K562 (cell line): ENCODE results near the gene BLTP3A. TPM values are rescaled to one million over a fixed set of nuclear protein-coding genes. Genes with fewer than 3 reads are reported as not detected.

Source experiments
- CHD4 ChIP-seq: fragments of 200-600 bp; sonication (generic); IDR thresholded peaks from 3 replicates; pipeline ENCODE4 v1.6.1; 2012; ENCODE audit warnings: low read depth, mild to moderate bottlenecking, mixed read lengths, low read length, inconsistent platforms; ENCODE audit not compliant: insufficient read depth, insufficient replicate concordance, poor library complexity, severe bottlenecking
- E2F6 ChIP-seq, 2 experiments: IDR thresholded peaks; 2 replicates each; pipeline ENCODE4 v1.6.1; 2011; ENCODE audit warnings: borderline replicate concordance in 1 of 2, control low read depth in 1 of 2, low read depth in 1 of 2, low read length in 1 of 2, mild to moderate bottlenecking in 1 of 2, mixed read lengths in 1 of 2, moderate library complexity in 1 of 2; ENCODE audit not compliant: insufficient read depth in 1 of 2, insufficient read length in 1 of 2, poor library complexity in 1 of 2, severe bottlenecking in 1 of 2; ENCODE audit errors: extremely low read depth in 1 of 2
- MAFG ChIP-seq: fragments of 450-650 bp; conservative IDR thresholded peaks from 2 replicates; pipeline ENCODE4 v1.6.1; 2016; ENCODE audit warnings: missing genetic modification characterization, missing compliant biosample characterization
- NR2F6 ChIP-seq: fragments of 450-650 bp; formaldehyde crosslinking; IDR thresholded peaks from 2 replicates; pipeline ENCODE4 v1.4.0; 2020; ENCODE audit warnings: mild to moderate bottlenecking
- PYGO2 ChIP-seq: fragments of 450-650 bp; IDR thresholded peaks from 2 replicates; pipeline ENCODE4 v1.6.1; 2016; ENCODE audit warnings: mild to moderate bottlenecking, missing genetic modification characterization, moderate library complexity, missing compliant biosample characterization
- RAD21 ChIP-seq, 2 experiments: fragments of 250-450 bp in 1 of 2; fragments of 450-650 bp in 1 of 2; sonication (Bioruptor Pico) in 1 of 2; formaldehyde crosslinking in 1 of 2; IDR thresholded peaks in 1 of 2; conservative IDR thresholded peaks in 1 of 2; 2 replicates each; pipeline versions ENCODE4 v1.4.0 to v1.8.0; 2020 to 2022; ENCODE audit warnings: mild to moderate bottlenecking in 2 of 2, moderate library complexity in 1 of 2
- RBM14 ChIP-seq: fragments of 200-400 bp; formaldehyde crosslinking; IDR thresholded peaks from 2 replicates; pipeline ENCODE4 v1.6.1; 2018; ENCODE audit warnings: low read depth, mild to moderate bottlenecking, low read length, moderate library complexity, borderline replicate concordance; ENCODE audit not compliant: insufficient read depth
- RBM39 ChIP-seq: fragments of 200-400 bp; formaldehyde crosslinking; optimal IDR thresholded peaks from 2 replicates; pipeline ENCODE3; 2018; ENCODE audit warnings: low read depth, low read length
- RHOXF2B ChIP-seq: fragments of 250-450 bp; sonication (Bioruptor Pico); conservative IDR thresholded peaks from 2 replicates; pipeline ENCODE4 v1.5.1; 2021
- RUNX1 ChIP-seq: sonication (generic); IDR thresholded peaks from 2 replicates; pipeline ENCODE4 v1.6.1; 2016; ENCODE audit warnings: antibody characterized with exemption, low read depth
- SFPQ ChIP-seq: fragments of 200-400 bp; formaldehyde crosslinking; IDR thresholded peaks from 2 replicates; pipeline ENCODE4 v1.6.1; 2017; ENCODE audit warnings: mild to moderate bottlenecking, low read depth, low read length, moderate library complexity
- SIRT6 ChIP-seq: IDR thresholded peaks from one replicate; pipeline ENCODE4 v1.6.1; 2012; ENCODE audit warnings: low read depth, mild to moderate bottlenecking, control low read depth, inconsistent platforms, low read length, moderate library complexity
- TARDBP ChIP-seq: fragments of 450-650 bp; IDR thresholded peaks from 2 replicates; pipeline ENCODE4 v1.6.1; 2016
- TRIM28 ChIP-seq: fragments of 450-650 bp; IDR thresholded peaks from 2 replicates; pipeline ENCODE4 v1.6.1; 2017
- XRCC3 ChIP-seq: fragments of 450-650 bp; IDR thresholded peaks from 2 replicates; pipeline ENCODE4 v1.6.1; 2017; ENCODE audit warnings: mild to moderate bottlenecking, moderate library complexity
- ZBTB2 ChIP-seq: fragments of 450-650 bp; IDR thresholded peaks from 2 replicates; pipeline ENCODE4 v1.6.1; 2016; ENCODE audit warnings: antibody characterized with exemption
- ZNF12 ChIP-seq: sonication (generic); formaldehyde crosslinking; IDR thresholded peaks from 2 replicates; pipeline ENCODE4 v1.4.0; 2020; ENCODE audit warnings: mild to moderate bottlenecking, missing genetic modification reagents
- ZNF143 ChIP-seq: sonication (generic); formaldehyde crosslinking; IDR thresholded peaks from 2 replicates; pipeline ENCODE4 v1.9.0; 2022; ENCODE audit warnings: mild to moderate bottlenecking, missing genetic modification reagents
- ZNF239 ChIP-seq: fragments of 250-450 bp; sonication (Bioruptor Pico); IDR thresholded peaks from 2 replicates; pipeline ENCODE4 v1.4.0; 2020; ENCODE audit warnings: mild to moderate bottlenecking
- ZNF274 ChIP-seq: IDR thresholded peaks from 2 replicates; pipeline ENCODE4 v1.6.1; 2011; ENCODE audit warnings: low read depth, mild to moderate bottlenecking, low read length, moderate library complexity, borderline replicate concordance
- ZNF431 ChIP-seq: sonication (generic); formaldehyde crosslinking; IDR thresholded peaks from 2 replicates; pipeline ENCODE4 v1.8.0; 2022; ENCODE audit warnings: mild to moderate bottlenecking, missing genetic modification reagents
- ZNF778 ChIP-seq: fragments of 450-650 bp; formaldehyde crosslinking; IDR thresholded peaks from 2 replicates; pipeline ENCODE4 v1.4.0; 2020; ENCODE audit warnings: mild to moderate bottlenecking, moderate library complexity
- ZNF780A ChIP-seq: fragments of 250-450 bp; sonication (Bioruptor Pico); IDR thresholded peaks from 2 replicates; pipeline ENCODE4 v1.5.0; 2021; ENCODE audit warnings: mild to moderate bottlenecking
- polyA plus RNA-seq, 8 experiments: library from polyadenylated mRNA; depleted of rRNA in 4 of 8; stranded (reverse) in 5 of 8; unstranded in 3 of 8; fragments of >200 nt; fragmentation: Nextera tagmentation in 2 of 8; fragmentation: Illumina TruSeq in 1 of 8; extraction: Ambion mirVana in 2 of 8; extraction: Trizol in 1 of 8; gene quantifications; 2 replicates each; pipeline versions ENCODE4 v1.2.1 to v1.2.3, GENCODE V29; 2011 to 2014; ENCODE audit warnings: inconsistent platforms in 1 of 8, missing spikeins in 1 of 8
- total RNA-seq, 7 experiments: library from RNA; depleted of rRNA in 6 of 7; stranded (reverse); fragments of >200 nt in 6 of 7; fragmentation: Illumina TruSeq in 2 of 7; extraction: Trizol in 2 of 7; gene quantifications; 2 replicates each; pipeline versions ENCODE4 v1.2.1 to v1.2.3, GENCODE V29; 2011 to 2021; ENCODE audit warnings: low replicate concordance in 1 of 7
- TF ChIP-seq, protein P1 (sequence below): conservative IDR thresholded peaks from 2 replicates; pipeline ENCODE4 v1.6.1; 2011; ENCODE audit warnings: low read depth, mild to moderate bottlenecking, low read length; ENCODE audit not compliant: control insufficient read depth

Gene BLTP3A
- total and polyA plus RNA-seq, 9 of the 15 experiments (the other 6 are each of a cell fraction or from before 2014, with no cell fraction given): 7.5 to 34.6 (median 15.5) TPM

- no peak for TF ChIP-seq RHOXF2B (CRISPR knock-in tag)
- TF ChIP-seq ZNF431: no peak
- no peak for TF ChIP-seq XRCC3
- TF ChIP-seq, protein P1, sequence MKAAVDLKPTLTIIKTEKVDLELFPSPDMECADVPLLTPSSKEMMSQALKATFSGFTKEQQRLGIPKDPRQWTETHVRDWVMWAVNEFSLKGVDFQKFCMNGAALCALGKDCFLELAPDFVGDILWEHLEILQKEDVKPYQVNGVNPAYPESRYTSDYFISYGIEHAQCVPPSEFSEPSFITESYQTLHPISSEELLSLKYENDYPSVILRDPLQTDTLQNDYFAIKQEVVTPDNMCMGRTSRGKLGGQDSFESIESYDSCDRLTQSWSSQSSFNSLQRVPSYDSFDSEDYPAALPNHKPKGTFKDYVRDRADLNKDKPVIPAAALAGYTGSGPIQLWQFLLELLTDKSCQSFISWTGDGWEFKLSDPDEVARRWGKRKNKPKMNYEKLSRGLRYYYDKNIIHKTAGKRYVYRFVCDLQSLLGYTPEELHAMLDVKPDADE: no peak
- TF ChIP-seq NR2F6 (CRISPR knock-in tag): no peak
- TF ChIP-seq SIRT6: no peak
- TF ChIP-seq CHD4: peak; percentile 30
- TF ChIP-seq RBM14: no peak
- TF ChIP-seq ZNF780A (CRISPR knock-in tag): no peak
- no peak for TF ChIP-seq RUNX1
- TF ChIP-seq SFPQ: no peak
- TF ChIP-seq ZNF274: no peak
- no peak for TF ChIP-seq ZNF239 (CRISPR knock-in tag)
- TF ChIP-seq E2F6 (IDR thresholded peaks at IDR 0.05; ENCODE audit: borderline replicate concordance in 1 of 2, extremely low read depth in 1 of 2, insufficient read depth in 1 of 2, insufficient read length in 1 of 2, low read depth in 1 of 2, low read length in 1 of 2, poor library complexity in 1 of 2, severe bottlenecking in 1 of 2): peak in 1 of 2 experiments; percentile 2
- no peak for TF ChIP-seq ZNF778
- TF ChIP-seq RAD21 (CRISPR knock-in tag; conservative IDR thresholded peaks at IDR 0.05 in 1 of 2, IDR thresholded peaks at IDR 0.05 in 1 of 2): peak; percentile 51 to 57
- TF ChIP-seq RBM39: no peak
- no peak; the same call in 1 of the 2 replicates for TF ChIP-seq TARDBP
- no peak for TF ChIP-seq TRIM28
- no peak for TF ChIP-seq ZNF12
- no peak for TF ChIP-seq MAFG (tag)
- TF ChIP-seq ZBTB2: no peak
- no peak for TF ChIP-seq ZNF143
- no peak for TF ChIP-seq PYGO2 (tag)
These were observed 651 bp upstream of the BLTP3A start (continued) for GRCh38 chr6:34791164-34791700.
